Pancreas (tissue), 10 donors: ENCODE results near the gene GDPD2. TPM values are rescaled to one million over a fixed set of nuclear protein-coding genes. Genes with fewer than 3 reads are reported as not detected.

ENCODE experiments used
- ATAC-seq, 4 donors: fragments of 200-7000 bp; cut with Tn5 transposase; one replicate each; pipeline versions ENCODE4 v1.8.0 to v1.9.1; 2020; ENCODE audit warnings: mild to moderate bottlenecking in 4 of 4, moderate library complexity in 4 of 4
- DNase-seq, 6 donors: peaks; one replicate each; pipeline ENCODE4 v3.0.0-alpha.2; 2020
- FAIRE-seq: peaks from 2 replicates; lab custom pipeline; 2012; peaks lifted over from hg19 to GRCh38; lab: Jason Lieb, UNC
- H3K27ac ChIP-seq, 4 donors: fragments of 200-600 bp; sonication (generic); 1 replicate in 3 of 4; 2 replicates in 1 of 4; pipeline versions ENCODE4 v1.5.0 to v1.8.0; 2020
- H3K27me3 ChIP-seq, 4 donors: fragments of 200-600 bp; one replicate each; pipeline ENCODE4 v1.8.0; 2021
- H3K36me3 ChIP-seq, 3 donors: fragments of 200-600 bp; sonication (generic) in 1 of 3; one replicate each; pipeline versions ENCODE4 v1.5.0 to v1.8.0; 2020 to 2021
- H3K4me1 ChIP-seq, 3 donors: fragments of 200-600 bp; one replicate each; pipeline ENCODE4 v1.8.0; 2021
- H3K4me3 ChIP-seq, 4 donors: fragments of 200-600 bp; sonication (generic) in 2 of 4; one replicate each; pipeline versions ENCODE4 v1.5.0 to v1.8.0; 2020 to 2021
- H3K9me3 ChIP-seq, 4 donors: fragments of 200-600 bp; one replicate each; pipeline ENCODE4 v1.8.0; 2021
- CTCF ChIP-seq, 4 donors: fragments of 200-600 bp; sonication (generic) in 3 of 4; IDR thresholded peaks; one replicate each; pipeline versions ENCODE4 v1.5.0 to v1.8.0; 2021; ENCODE audit warnings: antibody characterized with exemption in 4 of 4
- WGBS, 2 donors: extraction: QIAGEN DNeasy Blood & Tissue Kit; methylation state at CpG; one replicate each; pipeline ENCODE4 v1.1.7; 2013; 5-methylcytosine and 5-hydroxymethylcytosine counted together
- intact Hi-C, 3 donors: fragments of 100-400 bp; cut with DNase I; formaldehyde crosslinking; loops; one replicate each; pipeline versions ENCODE4 v1.11.1 to v1.14.2; 2022
- polyA plus RNA-seq, 2 donors: library from polyadenylated mRNA; stranded (reverse); fragments of 200-250 nt; gene quantifications; one replicate each; pipeline ENCODE4 v1.2.3, GENCODE V29; 2013
- total RNA-seq, 6 donors: library from RNA; stranded (reverse); fragmentation: NEBNext Ultra II Directional in 4 of 6; extraction: Animal tissue kit (Norgen Biotek cat#: 25700) in 4 of 6; gene quantifications; one replicate each; pipeline versions ENCODE4 v1.2.1 to v1.2.4, GENCODE V29; 2021 to 2023
- donor health status: healthy with polysubstance abuse.
- donor health status: DM: no; HTN: no; CAD: no; lungs with moderate emphysema.
- donor health status: DM: no; HTN: no; CAD: no.
- donor health status: control.
- donor health status: control.
- donor health status: Bipolar disorder and iron deficiency.
- donor health status: DM: yes; HTN: yes; CAD: no.
- donor health status: DM: no; HTN: no; CAD: no.
- donor health status: DM: no; HTN: no; CAD: no.
- donor health status: DM: yes; HTN: yes; CAD: no.

GDPD2 gene
- total and polyA plus RNA-seq, 8 donors: not detected

GRCh38 chrX:70449457-70449966 lies 26.4 kb downstream of the GDPD2 start:
- no peak overlapping the region for H3K4me3 ChIP-seq
- ATAC-seq (no peak), DNase-seq (no peak), FAIRE-seq (no peak)
- 96 to 99% methylated on average over 14 of the region's 14 CpGs for WGBS, 2 donors
- intact Hi-C loops: loop anchor here in 1 of 3 donors (10.0 kb wide), 1 partner anchor 105 kb away; no protein-coding TSS in a partner anchor
- no peaks in the 10 kb centered on the region for H3K9me3 ChIP-seq
- no peak overlapping the region for H3K27ac ChIP-seq
- H3K4me1 ChIP-seq: peaks cover 0 to 3% (median 0%) of the 10 kb centered on the region in 3 donors
- no peaks in the 10 kb centered on the region for H3K27me3 ChIP-seq
- no peak for TF ChIP-seq CTCF (IDR thresholded peaks at IDR 0.05)
- H3K36me3 ChIP-seq: no peaks in the 10 kb centered on the region

- FAIRE-seq: no peak
- no peaks in the 10 kb centered on the region for H3K9me3 ChIP-seq
- TF ChIP-seq CTCF (IDR thresholded peaks at IDR 0.05): peak; percentile 39 to 53 (median 47)
- H3K36me3 ChIP-seq: no peaks in the 10 kb centered on the region
- 1 to 18% methylated on average over 39 of the region's 39 CpGs for WGBS, 2 donors
- peaks cover 0 to 3% (median 0%) of the 10 kb centered on the region in 3 donors for H3K4me1 ChIP-seq
- peak overlapping the region; percentile 20 to 56 (median 35) for H3K4me3 ChIP-seq
- H3K27ac ChIP-seq: peak overlapping the region in 2 of 4 donors; percentile 55 to 74
- DNase-seq: peak; percentile 39 to 82 (median 64)
- H3K27me3 ChIP-seq: no peaks in the 10 kb centered on the region
- peak; percentile 11 to 36 (median 32) for ATAC-seq
- intact Hi-C loops: no loop called here
These were observed 29.1 kb downstream of the GDPD2 start for GRCh38 chrX:70452143-70452733.

- peak overlapping the region in 3 of 4 donors; percentile 25 to 56 (median 45) for H3K4me3 ChIP-seq
- 32 to 49% methylated on average over 5 of the region's 5 CpGs for WGBS, 2 donors
- H3K27ac ChIP-seq: peak overlapping the region in 2 of 4 donors; percentile 55 to 93
- ATAC-seq: no peak
- no peak for TF ChIP-seq CTCF (IDR thresholded peaks at IDR 0.05)
- no peaks in the 10 kb centered on the region for H3K9me3 ChIP-seq
- intact Hi-C loops: no loop called here
- H3K4me1 ChIP-seq: peaks cover 0 to 7% (median 0%) of the 10 kb centered on the region in 3 donors
- H3K27me3 ChIP-seq: no peaks in the 10 kb centered on the region
- no peak for DNase-seq
- FAIRE-seq: no peak
- H3K36me3 ChIP-seq: no peaks in the 10 kb centered on the region
These were observed 30.0 kb downstream of the GDPD2 start for GRCh38 chrX:70453024-70453618.

- 3 to 23% methylated on average over 41 to 47 of the region's 48 CpGs for WGBS, 2 donors
- Histone ChIP-seq H3K4me3 (peak overlapping the region; percentile 35 to 48 (median 44)), H3K36me3 (no peaks in the 10 kb centered on the region), H3K27me3 (no peaks in the 10 kb centered on the region), H3K27ac (peak overlapping the region; percentile 75 to 93 (median 85)), H3K4me1 (peaks cover 0 to 8% (median 0%) of the 10 kb centered on the region in 3 donors), H3K9me3 (no peaks in the 10 kb centered on the region)
- peak; percentile 70 to 84 (median 77) for TF ChIP-seq CTCF (IDR thresholded peaks at IDR 0.05)
- intact Hi-C loops: no loop called here
- ATAC-seq: peak; percentile 83 to 91 (median 87)
- peak; percentile 5 for FAIRE-seq
- peak; percentile 87 to 95 (median 92) for DNase-seq
These were observed 31.6 kb downstream of the GDPD2 start for GRCh38 chrX:70454441-70455365.
